ENCODE measurements around the gene ZNFX1.
A peak's percentile ranks its signal among the peaks of the same experiment; 100 is the strongest.

Gene ZNFX1

DNA sequence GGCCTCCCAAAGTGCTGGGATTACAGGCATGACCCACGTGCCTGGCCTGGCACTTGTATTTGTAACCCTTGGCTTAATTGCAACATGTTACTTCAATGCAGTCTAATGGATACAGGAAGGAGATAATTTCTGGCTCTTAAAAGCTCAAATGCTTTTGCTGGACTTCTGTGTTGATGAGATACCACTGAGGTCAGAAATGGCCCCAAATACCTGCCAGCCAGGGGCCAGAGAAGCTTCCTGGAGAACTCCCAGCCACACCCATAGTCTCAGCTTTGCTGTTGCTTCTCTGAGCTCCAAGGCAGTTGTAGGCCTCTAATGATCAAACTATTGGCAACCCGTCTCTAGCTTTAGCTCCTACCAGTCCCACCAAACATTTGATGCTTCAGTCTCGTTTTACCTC lies 14.2 kb upstream of the ZNFX1 start:
- DNase-seq (ENCODE audit: low spot score): no peak

DNA sequence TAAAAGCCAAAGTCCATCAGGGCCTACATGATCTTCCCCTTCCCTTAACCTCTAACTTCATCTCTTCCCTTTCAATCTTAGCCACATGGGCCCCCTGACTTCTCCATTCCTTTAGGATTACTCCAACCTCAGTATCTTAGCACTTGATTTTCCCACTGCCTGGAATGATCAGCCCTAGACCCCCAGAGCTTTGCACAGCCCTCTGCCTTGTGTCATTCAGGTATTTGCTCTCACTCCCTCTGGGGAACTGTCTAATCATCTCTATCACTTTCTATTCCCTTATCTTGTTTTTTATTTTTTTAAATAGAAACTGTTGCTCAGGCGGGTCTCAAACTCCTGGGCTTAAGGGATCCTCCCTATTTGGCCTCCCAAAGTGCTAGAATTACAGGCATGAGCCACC lies 13.3 kb upstream of the ZNFX1 start:
- no peak for DNase-seq (ENCODE audit: low spot score)

GRCh38 chr20:49290608-49291191 lies 12.8 kb upstream of the ZNFX1 start:
- peak; percentile 18 for DNase-seq (ENCODE audit: low spot score)

- no peak for DNase-seq (ENCODE audit: low spot score)
Observed at GRCh38 chr20:49288784-49289696, 11.2 kb upstream of the ZNFX1 start.

GRCh38 chr20:49288250-49288751 lies 10.4 kb upstream of the ZNFX1 start:
- no peak for DNase-seq (ENCODE audit: low spot score)

- peak; percentile 23 for DNase-seq (ENCODE audit: low spot score)
Observed at GRCh38 chr20:49287555-49288249, 9.8 kb upstream of the ZNFX1 start.

DNA sequence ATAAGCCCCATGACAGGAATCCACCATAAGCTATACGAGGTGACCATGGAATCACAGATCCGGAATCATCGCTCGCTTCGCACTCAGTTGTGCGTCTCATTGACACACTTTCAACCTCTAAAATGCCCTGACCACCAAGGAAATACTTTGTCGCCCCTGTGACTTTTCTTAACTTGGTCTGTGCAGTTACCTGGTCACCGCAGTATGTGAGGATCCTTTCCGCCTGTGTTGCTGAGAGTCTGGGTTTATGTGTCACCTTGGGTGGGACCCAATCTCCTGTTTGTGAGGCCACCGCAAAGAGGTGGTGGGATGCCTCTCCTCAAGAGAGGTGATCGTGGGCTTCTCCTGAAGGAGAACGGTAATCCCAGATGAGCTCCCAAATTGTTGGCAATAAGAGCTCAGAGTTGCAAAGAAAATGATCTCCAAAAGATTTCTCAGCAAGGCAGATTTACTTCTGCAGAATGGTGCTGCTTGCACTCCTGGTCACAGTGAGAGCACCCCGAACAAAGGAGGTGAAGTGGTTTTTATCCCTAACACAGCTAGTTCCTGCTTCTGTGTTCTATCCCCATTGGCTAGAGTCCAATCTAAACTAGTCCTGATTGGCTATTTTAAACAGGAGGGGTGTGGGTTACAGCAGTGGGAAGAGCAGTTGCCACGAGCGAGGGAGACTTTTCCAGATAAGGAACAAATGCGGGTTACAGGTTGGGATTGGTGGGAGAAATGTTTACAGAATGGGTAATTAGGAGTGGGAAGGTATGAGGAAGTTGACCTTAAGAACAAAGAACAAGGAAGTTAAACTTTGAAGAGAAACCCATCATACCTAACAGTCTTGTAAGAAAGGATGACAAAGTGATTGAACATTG lies 9.1 kb upstream of the ZNFX1 start:
- DNase-seq (ENCODE audit: low spot score): no peak

DNA sequence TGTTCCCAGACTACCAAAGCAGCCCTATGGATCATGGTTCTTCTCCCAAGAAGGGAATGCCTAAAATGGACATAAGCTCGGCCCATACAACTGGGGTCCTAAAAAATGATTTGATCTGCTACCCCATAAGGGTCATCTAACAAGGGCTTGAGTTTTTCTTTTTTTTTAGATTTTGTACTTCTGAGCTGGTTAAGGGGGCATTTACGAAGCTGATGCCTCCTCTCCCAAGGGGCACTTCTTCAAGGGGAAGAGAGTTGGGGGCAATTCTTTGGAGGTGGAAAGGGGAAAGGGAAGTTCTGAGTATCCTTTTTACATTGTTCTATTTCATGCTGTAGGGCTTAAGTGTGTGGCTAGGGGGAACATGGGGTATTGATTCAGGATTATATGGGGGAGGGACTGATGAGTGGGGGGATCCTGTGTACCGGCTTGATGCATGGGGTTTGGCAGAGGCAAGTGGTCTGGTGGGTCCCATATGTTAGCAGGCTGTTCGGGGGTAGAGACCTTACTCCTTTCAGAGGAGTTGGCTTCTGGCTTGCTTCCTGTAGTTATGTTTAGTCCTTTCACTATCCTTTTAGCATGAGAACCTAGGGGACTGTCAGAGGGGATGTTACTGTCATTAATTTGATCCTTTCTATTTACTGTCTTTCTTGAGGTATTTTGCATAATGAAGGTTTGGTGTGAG lies 8.1 kb upstream of the ZNFX1 start:
- DNase-seq (ENCODE audit: low spot score): no peak

GRCh38 chr20:49285233-49285668 lies 7.4 kb upstream of the ZNFX1 start:
- DNase-seq (ENCODE audit: low spot score): no peak

DNA sequence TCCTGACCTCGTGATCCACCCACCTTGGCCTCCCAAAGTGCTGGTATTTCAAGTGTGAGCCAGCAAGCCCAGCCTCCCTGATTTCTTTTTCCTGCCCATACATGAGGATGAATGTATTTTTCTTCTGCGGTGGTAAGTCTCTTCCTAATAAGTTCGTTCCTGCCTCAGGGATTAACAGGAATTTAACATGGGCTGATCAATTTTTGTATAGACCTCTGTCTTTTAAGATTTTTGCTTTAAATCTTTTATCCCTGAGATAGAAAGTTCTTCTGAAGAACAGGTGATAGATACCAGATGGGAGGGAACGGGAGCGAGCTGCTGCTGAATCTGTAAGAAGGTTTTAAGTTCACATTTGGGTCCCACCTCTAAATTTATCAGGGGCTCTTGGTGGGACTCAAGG lies 7.0 kb upstream of the ZNFX1 start:
- DNase-seq (ENCODE audit: low spot score): no peak

DNA sequence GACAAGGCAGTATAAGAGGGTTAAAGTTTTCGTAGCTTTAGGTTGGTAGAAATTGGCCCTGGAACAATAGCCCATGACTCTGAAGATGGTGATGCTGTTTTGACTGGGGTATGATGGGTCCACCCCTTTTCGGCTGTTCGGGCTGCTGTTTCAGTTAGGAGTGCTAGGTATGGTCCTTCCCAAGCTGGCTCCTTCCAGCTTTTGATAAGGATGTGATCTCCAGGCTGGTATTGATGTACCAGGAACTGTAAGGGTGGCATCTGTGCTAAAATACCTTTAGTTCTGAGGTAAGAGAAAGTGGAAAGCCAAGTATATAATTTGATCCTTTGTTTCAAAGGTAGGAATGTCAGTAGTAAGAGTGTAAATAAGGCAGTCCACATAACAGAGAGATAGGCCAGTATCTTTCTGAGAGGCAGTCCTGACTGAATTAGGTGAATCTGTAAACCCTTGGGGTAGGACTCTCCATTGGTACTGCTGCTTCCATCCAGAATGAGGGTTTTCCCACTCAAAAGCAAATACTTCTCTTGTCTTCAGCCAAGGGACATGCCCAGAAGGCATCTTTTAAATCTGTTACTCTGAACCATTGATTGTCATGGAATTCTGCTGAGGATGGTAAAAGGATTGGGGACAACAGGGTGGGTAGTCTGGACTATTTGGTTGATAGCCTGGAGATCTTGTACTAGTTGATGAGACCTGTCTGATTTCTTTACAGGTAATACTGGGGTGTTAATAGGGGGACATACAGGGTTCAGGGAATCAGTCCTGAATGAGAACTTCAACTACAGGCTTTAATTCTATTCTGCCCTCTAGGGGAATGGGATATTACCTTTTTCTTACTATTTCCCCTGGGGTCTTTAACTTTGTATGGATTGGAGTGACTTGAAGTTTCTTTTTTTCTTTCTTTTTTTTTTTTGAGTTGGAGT lies 6.1 kb upstream of the ZNFX1 start:
- peak; percentile 11 for DNase-seq (ENCODE audit: low spot score)

DNA sequence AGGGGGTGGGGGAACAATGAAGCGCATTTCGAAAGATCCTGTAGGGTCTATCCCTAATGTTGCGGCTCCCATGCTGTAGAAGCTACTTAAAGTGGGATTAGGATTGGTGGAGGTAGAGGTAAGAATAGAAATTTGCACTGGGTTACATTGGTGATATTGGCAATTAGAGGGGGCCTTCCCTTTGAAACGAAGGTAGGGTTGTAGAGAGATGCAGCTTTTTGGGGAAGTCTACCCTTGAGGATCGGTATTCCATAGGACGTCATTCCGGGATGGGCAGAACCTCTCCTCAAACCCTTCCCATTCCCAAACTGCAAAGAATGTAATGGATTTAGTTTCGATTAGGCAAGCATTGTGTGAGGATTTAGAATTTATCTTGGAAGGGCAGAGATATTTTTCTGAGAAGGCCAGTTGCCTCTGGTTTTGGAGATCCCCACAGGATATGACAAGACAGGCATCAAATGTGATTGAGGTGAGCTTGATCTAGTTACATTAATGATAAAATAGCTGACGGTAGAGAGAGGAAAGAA lies 5.4 kb upstream of the ZNFX1 start:
- DNase-seq (ENCODE audit: low spot score): peak; percentile 15

- DNase-seq (ENCODE audit: low spot score): peak; percentile 15
Observed at GRCh38 chr20:49282584-49283171, 4.8 kb upstream of the ZNFX1 start.

- DNase-seq (ENCODE audit: low spot score): no peak
Observed at GRCh38 chr20:49281913-49282467, 4.1 kb upstream of the ZNFX1 start.

GRCh38 chr20:49281059-49281912 lies 3.4 kb upstream of the ZNFX1 start:
- peak; percentile 64 for DNase-seq (ENCODE audit: low spot score)

GRCh38 chr20:49280463-49281058 lies 2.7 kb upstream of the ZNFX1 start:
- DNase-seq (ENCODE audit: low spot score): peak; percentile 27

DNA sequence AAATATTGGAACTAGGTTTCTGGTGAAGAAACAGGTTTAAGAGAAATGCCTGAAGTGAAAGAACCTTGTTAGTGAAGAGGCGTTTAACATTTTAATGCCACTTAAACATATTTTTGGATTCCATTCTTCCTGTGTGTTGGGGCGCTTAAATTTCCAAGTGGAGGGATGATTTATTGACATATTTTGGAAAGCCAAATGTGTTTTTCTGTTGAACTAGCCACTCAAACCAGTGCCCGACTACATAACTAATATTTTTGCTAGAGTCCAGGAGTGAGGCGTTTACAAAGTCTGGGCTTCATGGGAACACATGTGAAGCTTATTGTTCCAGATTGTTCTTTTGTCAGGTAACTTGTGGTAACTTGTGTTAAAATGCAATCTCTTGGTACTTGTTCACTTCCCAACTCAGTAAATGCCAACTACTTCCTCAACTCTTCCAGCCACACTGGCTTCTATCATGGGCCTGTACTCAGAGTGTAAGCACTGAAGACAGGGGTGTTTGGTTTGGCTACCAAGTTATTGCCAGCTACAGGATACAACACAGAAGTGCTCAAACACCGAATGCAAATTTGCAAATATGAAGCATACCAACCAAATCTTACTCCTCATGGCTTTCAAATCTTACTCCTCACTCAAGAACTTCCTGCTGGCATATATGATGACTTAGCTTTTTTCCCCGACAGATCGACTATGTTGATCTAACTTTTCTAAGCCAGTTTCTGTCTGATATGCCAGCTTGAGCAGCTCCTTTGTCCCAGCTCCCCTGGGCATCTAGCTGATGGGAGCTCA lies 2.0 kb upstream of the ZNFX1 start:
- DNase-seq (ENCODE audit: low spot score): peak; percentile 31

Measured in activated CD4-positive, alpha-beta T cell treated with anti-CD3 and anti-CD28 coated beads, Interleukin-2, Interleukin-4, amounts not matched to agents 100 ng/mL and 50 ng/mL, durations not matched to agents 16 hours and 8 hours (primary cell).